ENCODE results near the gene PPP1R10.

GRCh38 chr6:30615958-30616810 is 859 bp downstream of the PPP1R10 start:
- TF ChIP-seq CTCF (IDR thresholded peaks at IDR 0.05): no peak
- no peak for TF ChIP-seq TCF7L2 (IDR thresholded peaks at IDR 0.05; ENCODE audit: low read depth, low read length)
- no peak for TF ChIP-seq SIN3A (IDR thresholded peaks at IDR 0.05; ENCODE audit: borderline replicate concordance, insufficient read depth, low read depth, low read length)

All from Panc1 (cell line).